BLaER1 treated with 17β-estradiol and CSF1 and Interleukin-3, amounts not matched to agents 10 nM and 100 nM (cell line): Measurements from ENCODE around the gene UBR1.

Experiments used
- H3K27ac ChIP-seq, 11 experiments: shearing (Covaris generic); formaldehyde crosslinking; 2 replicates each; pipeline ENCODE4 v1.8.1; 2022
- H3K27me3 ChIP-seq, 11 experiments: shearing (Covaris generic); formaldehyde crosslinking; 2 replicates each; pipeline ENCODE4 v1.8.1; 2022
- H3K36me3 ChIP-seq, 11 experiments: shearing (Covaris generic); formaldehyde crosslinking; 2 replicates each; pipeline ENCODE4 v1.8.1; 2022
- H3K4me1 ChIP-seq, 10 experiments: shearing (Covaris generic); formaldehyde crosslinking; 2 replicates each; pipeline ENCODE4 v1.8.1; 2022
- H3K4me2 ChIP-seq, 11 experiments: shearing (Covaris generic); formaldehyde crosslinking; 2 replicates each; pipeline ENCODE4 v1.8.1; 2022
- H3K4me3 ChIP-seq, 10 experiments: shearing (Covaris generic); formaldehyde crosslinking; 2 replicates each; pipeline ENCODE4 v1.8.1; 2022
- H3K9ac ChIP-seq, 11 experiments: shearing (Covaris generic); formaldehyde crosslinking; 2 replicates each; pipeline ENCODE4 v1.8.1; 2022
- H3K9me3 ChIP-seq, 11 experiments: shearing (Covaris generic); formaldehyde crosslinking; replicated peaks in 1 of 11; 2 replicates each; pipeline ENCODE4 v1.8.1; 2022
- H4K20me1 ChIP-seq, 11 experiments: shearing (Covaris generic); formaldehyde crosslinking; 2 replicates each; pipeline ENCODE4 v1.8.1; 2022
- Cebpa-rat ChIP-seq, 11 experiments: shearing (Covaris generic); IDR thresholded peaks; 2 replicates each; pipeline ENCODE4 v1.8.1; 2022

The UBR1 gene

GRCh38 chr15:43105778-43106485 lies at the start of gene UBR1:
Gene UBR1 (minus strand): TSS chr15:43106038. CDS start chr15:43106022, 16 bp downstream.
- no peak for TF ChIP-seq Cebpa-rat (IDR thresholded peaks at IDR 0.05)
- peaks cover 0 to 26% (median 0%) of the 10 kb centered on the region in 11 experiments; a peak in 8 of 22 replicates for H4K20me1 ChIP-seq
- peaks cover 12 to 36% (median 30%) of the 10 kb centered on the region in 11 experiments for H3K36me3 ChIP-seq
- H3K4me1 ChIP-seq, result peaks cover 14 to 35% (median 24%) of the 10 kb centered on the region in 10 experiments
- H3K9ac ChIP-seq, result peak within 1 kb of the TSS; percentile 74 to 88 (median 85)
- no peaks in the 10 kb centered on the region for H3K9me3 ChIP-seq
- H3K27me3 ChIP-seq, result no peaks in the 10 kb centered on the region
- peak within 1 kb of the TSS; percentile 73 to 85 (median 82) for H3K4me3 ChIP-seq
- H3K27ac ChIP-seq, result peak within 1 kb of the TSS; percentile 76 to 86 (median 80)
- peak within 1 kb of the TSS; percentile 84 to 99 (median 91) for H3K4me2 ChIP-seq

GRCh38 chr15:43153269-43153668 lies 47.4 kb upstream of the UBR1 start:
- H3K27ac ChIP-seq, result no peak overlapping the region

GRCh38 chr15:43151688-43152087 lies 45.9 kb upstream of the UBR1 start:
- Histone ChIP-seq H4K20me1 (no peaks in the 10 kb centered on the region), H3K4me3 (no peak overlapping the region), H3K27me3 (no peaks in the 10 kb centered on the region), H3K9me3 (no peaks in the 10 kb centered on the region; a peak in 1 of 22 replicates), H3K27ac (no peak overlapping the region), H3K9ac (no peak overlapping the region), H3K4me2 (no peak overlapping the region), H3K4me1 (peaks cover 0 to 9% (median 0%) of the 10 kb centered on the region in 10 experiments; a peak in 1 of 20 replicates), H3K36me3 (peaks cover 13 to 86% (median 69%) of the 10 kb centered on the region in 11 experiments)
- TF ChIP-seq Cebpa-rat (IDR thresholded peaks at IDR 0.05), result no peak

More at GRCh38 chr15:43153269-43153668, 47.4 kb upstream of the UBR1 start:
- Histone ChIP-seq H4K20me1 (no peaks in the 10 kb centered on the region), H3K36me3 (peaks cover 13 to 79% (median 70%) of the 10 kb centered on the region in 11 experiments), H3K9ac (no peak overlapping the region), H3K27me3 (no peaks in the 10 kb centered on the region), H3K4me3 (no peak overlapping the region), H3K4me2 (no peak overlapping the region; a peak in 1 of 22 replicates), H3K9me3 (no peaks in the 10 kb centered on the region; a peak in 1 of 22 replicates), H3K4me1 (peaks cover 0 to 9% (median 0%) of the 10 kb centered on the region in 10 experiments; a peak in 1 of 20 replicates)
- no peak for TF ChIP-seq Cebpa-rat (IDR thresholded peaks at IDR 0.05)

- no peak for TF ChIP-seq Cebpa-rat (IDR thresholded peaks at IDR 0.05)
Measured at GRCh38 chr15:43150191-43150929, 44.5 kb upstream of the UBR1 start.

GRCh38 chr15:43146184-43146583 lies 40.3 kb upstream of the UBR1 start:
- Histone ChIP-seq H3K4me2 (no peak overlapping the region), H3K27ac (no peak overlapping the region), H3K9ac (no peak overlapping the region), H3K36me3 (peaks cover 7 to 66% (median 45%) of the 10 kb centered on the region in 11 experiments), H4K20me1 (no peaks in the 10 kb centered on the region), H3K9me3 (peaks cover 0 to 7% (median 5%) of the 10 kb centered on the region in 11 experiments; a peak in 17 of 22 replicates), H3K27me3 (no peaks in the 10 kb centered on the region), H3K4me1 (peaks cover 0 to 26% (median 6%) of the 10 kb centered on the region in 10 experiments; a peak in 11 of 20 replicates), H3K4me3 (no peak overlapping the region)
- no peak for TF ChIP-seq Cebpa-rat (IDR thresholded peaks at IDR 0.05)

More at GRCh38 chr15:43150191-43150929, 44.5 kb upstream of the UBR1 start:
- H3K9ac ChIP-seq, result no peak overlapping the region
- H3K36me3 ChIP-seq, result peaks cover 13 to 83% (median 64%) of the 10 kb centered on the region in 11 experiments
- H3K27ac ChIP-seq, result no peak overlapping the region
- no peaks in the 10 kb centered on the region for H3K27me3 ChIP-seq
- peaks cover 0 to 9% (median 0%) of the 10 kb centered on the region in 10 experiments; a peak in 1 of 20 replicates for H3K4me1 ChIP-seq
- H4K20me1 ChIP-seq, result no peaks in the 10 kb centered on the region
- H3K4me3 ChIP-seq, result no peak overlapping the region
- no peak overlapping the region for H3K4me2 ChIP-seq
- H3K9me3 ChIP-seq, result no peaks in the 10 kb centered on the region; a peak in 1 of 22 replicates

GRCh38 chr15:43144512-43144911 lies 38.7 kb upstream of the UBR1 start:
- H3K4me2 ChIP-seq, result peak overlapping the region in 7 of 11 experiments; percentile 2 to 51 (median 36); a peak in 7 of 22 replicates
- peaks cover 0 to 23% (median 6%) of the 10 kb centered on the region in 10 experiments; a peak in 11 of 20 replicates for H3K4me1 ChIP-seq
- no peaks in the 10 kb centered on the region for H4K20me1 ChIP-seq
- peaks cover 8 to 23% (median 20%) of the 10 kb centered on the region in 11 experiments; a peak in 21 of 22 replicates for H3K9me3 ChIP-seq
- no peak overlapping the region for H3K9ac ChIP-seq
- H3K27ac ChIP-seq, result no peak overlapping the region
- no peak for TF ChIP-seq Cebpa-rat (IDR thresholded peaks at IDR 0.05)
- H3K27me3 ChIP-seq, result no peaks in the 10 kb centered on the region
- H3K36me3 ChIP-seq, result peaks cover 19 to 66% (median 47%) of the 10 kb centered on the region in 11 experiments
- H3K4me3 ChIP-seq, result no peak overlapping the region

- peak overlapping the region in 2 of 11 experiments; percentile 35 to 53; a peak in 4 of 22 replicates for H3K4me2 ChIP-seq
- peaks cover 0 to 23% (median 6%) of the 10 kb centered on the region in 10 experiments; a peak in 11 of 20 replicates for H3K4me1 ChIP-seq
- H3K9ac ChIP-seq, result no peak overlapping the region
- peaks cover 30 to 66% (median 47%) of the 10 kb centered on the region in 11 experiments for H3K36me3 ChIP-seq
- no peak for TF ChIP-seq Cebpa-rat (IDR thresholded peaks at IDR 0.05)
- peaks cover 8 to 27% (median 20%) of the 10 kb centered on the region in 11 experiments; a peak in 21 of 22 replicates for H3K9me3 ChIP-seq
- H3K27me3 ChIP-seq, result no peaks in the 10 kb centered on the region
- no peak overlapping the region for H3K4me3 ChIP-seq
- H3K27ac ChIP-seq, result no peak overlapping the region
- H4K20me1 ChIP-seq, result no peaks in the 10 kb centered on the region; a peak in 1 of 22 replicates
Measured at GRCh38 chr15:43143203-43143941, 37.5 kb upstream of the UBR1 start.

- peak overlapping the region in 6 of 11 experiments; percentile 85 to 100 (median 96); a peak in 5 of 22 replicates for H3K4me2 ChIP-seq
- H3K4me1 ChIP-seq, result peaks cover 10 to 21% (median 19%) of the 10 kb centered on the region in 10 experiments; a peak in 19 of 20 replicates
- H3K4me3 ChIP-seq, result no peak overlapping the region
- H3K36me3 ChIP-seq, result peaks cover 37 to 45% (median 44%) of the 10 kb centered on the region in 11 experiments
- H3K27ac ChIP-seq, result no peak overlapping the region
- H3K27me3 ChIP-seq, result peaks cover 0 to 5% (median 0%) of the 10 kb centered on the region in 11 experiments; a peak in 3 of 22 replicates
- peaks cover 0 to 13% (median 7%) of the 10 kb centered on the region in 11 experiments; a peak in 16 of 22 replicates for H3K9me3 ChIP-seq
- no peak for TF ChIP-seq Cebpa-rat (IDR thresholded peaks at IDR 0.05)
- H3K9ac ChIP-seq, result no peak overlapping the region
- H4K20me1 ChIP-seq, result no peaks in the 10 kb centered on the region; a peak in 2 of 22 replicates
Measured at GRCh38 chr15:43135351-43135750, 29.5 kb upstream of the UBR1 start.
